Measurements from ENCODE around the gene PPP2R5E. TPM values are rescaled to one million over a fixed set of nuclear protein-coding genes. Genes with fewer than 3 reads are reported as not detected.
"Not testable (repeated sequence)": the region's sequence is repeated elsewhere in the genome, so short reads cannot be mapped to it uniquely, and the experiment has no call there.

PPP2R5E gene
- total RNA-seq (ENCODE audit: low replicate concordance), result 16.0 and 31.7 TPM in 2 replicates

DNA sequence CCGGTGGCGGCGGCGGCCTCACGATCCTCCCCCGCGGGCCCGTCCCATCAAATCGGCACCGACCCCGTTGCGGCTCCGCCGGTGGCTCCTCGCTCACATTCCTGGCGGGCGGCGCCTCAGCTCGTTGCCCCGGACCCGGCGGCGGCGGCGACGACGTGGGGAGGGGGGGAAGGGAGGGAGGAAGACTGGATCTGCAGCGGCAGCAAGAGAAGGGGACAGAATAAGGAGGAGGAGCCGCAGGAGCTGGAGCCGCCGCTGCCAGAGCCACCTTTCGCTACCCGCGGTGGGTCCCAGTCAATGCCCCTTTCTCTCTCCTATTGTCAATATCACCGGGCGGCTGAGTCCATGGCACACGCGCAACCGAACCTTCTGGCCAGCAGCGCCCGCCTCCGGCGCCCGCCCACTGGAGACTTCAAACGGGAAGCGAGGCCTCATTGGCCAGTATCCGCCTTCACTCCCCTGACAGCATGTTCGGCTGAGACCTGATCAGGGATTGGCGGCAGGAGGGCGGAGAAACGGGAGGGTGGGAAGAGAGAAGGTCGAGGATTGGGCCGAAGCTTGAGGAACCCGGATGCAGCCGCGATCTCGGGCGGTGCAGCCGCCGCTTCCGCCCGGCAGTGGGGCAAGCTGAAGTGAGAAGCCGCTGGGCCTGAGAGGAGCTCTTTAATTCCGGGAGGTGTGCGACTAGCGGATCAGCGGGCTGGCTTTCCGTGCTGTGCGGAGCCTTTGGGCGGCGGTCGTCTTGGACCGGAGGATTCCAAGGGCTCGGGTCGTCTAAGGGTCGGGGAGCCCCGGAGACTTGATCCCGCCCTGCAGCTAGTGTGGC, at the start of gene PPP2R5E:
PPP2R5E (minus strand) TSS at position 378 of the 826 bp plus-strand sequence. CDS start 3,692 bp downstream, outside the sequence.
- DNase-seq (ENCODE audit: low read depth), result peak; percentile 99
- TF ChIP-seq, protein P1, sequence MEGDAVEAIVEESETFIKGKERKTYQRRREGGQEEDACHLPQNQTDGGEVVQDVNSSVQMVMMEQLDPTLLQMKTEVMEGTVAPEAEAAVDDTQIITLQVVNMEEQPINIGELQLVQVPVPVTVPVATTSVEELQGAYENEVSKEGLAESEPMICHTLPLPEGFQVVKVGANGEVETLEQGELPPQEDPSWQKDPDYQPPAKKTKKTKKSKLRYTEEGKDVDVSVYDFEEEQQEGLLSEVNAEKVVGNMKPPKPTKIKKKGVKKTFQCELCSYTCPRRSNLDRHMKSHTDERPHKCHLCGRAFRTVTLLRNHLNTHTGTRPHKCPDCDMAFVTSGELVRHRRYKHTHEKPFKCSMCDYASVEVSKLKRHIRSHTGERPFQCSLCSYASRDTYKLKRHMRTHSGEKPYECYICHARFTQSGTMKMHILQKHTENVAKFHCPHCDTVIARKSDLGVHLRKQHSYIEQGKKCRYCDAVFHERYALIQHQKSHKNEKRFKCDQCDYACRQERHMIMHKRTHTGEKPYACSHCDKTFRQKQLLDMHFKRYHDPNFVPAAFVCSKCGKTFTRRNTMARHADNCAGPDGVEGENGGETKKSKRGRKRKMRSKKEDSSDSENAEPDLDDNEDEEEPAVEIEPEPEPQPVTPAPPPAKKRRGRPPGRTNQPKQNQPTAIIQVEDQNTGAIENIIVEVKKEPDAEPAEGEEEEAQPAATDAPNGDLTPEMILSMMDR (IDR thresholded peaks at IDR 0.05; ENCODE audit: insufficient read depth, low read length), result peak; percentile 3
- H3K4me3 ChIP-seq (ENCODE audit: low read depth, low read length), result peak within 1 kb of the TSS; percentile 95

DNA sequence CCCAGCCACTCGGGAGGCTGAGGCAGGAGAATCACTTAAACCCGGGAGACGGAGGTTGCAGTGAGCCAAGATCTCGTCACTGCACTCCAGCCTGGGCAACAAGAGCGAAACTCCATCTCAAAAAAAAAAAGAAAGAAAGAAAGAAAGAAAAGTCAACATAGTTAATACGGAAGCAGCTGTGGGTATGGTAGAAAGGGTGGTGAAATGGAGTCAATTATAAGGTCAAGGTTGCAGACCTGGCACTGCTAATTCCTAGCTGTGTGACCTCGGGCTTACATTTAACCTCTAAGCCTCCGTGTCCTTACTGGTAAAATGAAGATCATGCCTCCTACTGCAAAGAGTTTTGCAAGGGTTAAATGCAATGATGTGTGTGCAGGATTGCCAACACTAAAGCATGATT, 39.9 kb upstream of the PPP2R5E start:
- DNase-seq (ENCODE audit: low read depth); H3K4me3 ChIP-seq (ENCODE audit: low read depth, low read length): not testable (repeated sequence)

DNA sequence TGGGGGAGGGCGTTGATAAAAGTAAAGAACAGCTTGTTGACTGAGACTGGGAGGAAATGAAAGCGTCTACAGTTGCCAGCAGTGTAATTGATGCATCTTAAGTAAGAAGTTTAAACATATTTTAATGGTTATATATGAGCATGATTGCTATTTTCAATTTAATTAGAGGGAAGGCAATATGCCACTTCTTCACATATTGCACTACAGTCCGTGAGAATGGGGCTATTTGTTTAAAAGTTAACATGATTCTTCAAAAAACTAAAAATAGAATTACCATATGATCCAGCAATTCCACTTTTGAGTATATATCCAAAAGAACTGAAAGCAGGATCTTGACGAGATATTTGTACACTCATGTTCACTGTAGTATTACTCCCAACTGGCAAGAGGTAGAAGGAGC, 38.3 kb upstream of the PPP2R5E start:
- H3K4me3 ChIP-seq (ENCODE audit: low read depth, low read length), result no peak overlapping the region
- DNase-seq (ENCODE audit: low read depth), result no peak
- TF ChIP-seq, protein P1 (IDR thresholded peaks at IDR 0.05; ENCODE audit: insufficient read depth, low read length), result no peak

DNA sequence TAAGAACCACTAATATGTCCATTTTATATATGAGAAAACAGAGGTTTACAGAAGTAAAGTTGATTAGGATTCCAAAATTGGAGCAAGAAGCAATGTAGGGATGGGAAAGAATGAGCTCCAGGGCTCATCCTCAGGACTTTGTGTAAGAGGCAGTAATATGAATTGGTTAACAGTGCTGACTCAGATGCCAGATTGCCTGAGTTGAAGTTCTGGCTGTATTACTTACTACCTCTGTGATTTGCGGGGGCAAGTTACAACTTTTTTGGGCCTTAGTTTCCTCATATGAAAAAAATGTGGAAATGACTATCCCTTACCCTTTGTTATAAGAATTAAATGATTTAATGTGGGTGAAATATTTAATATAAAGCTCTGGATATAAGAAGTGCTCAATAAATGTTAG, 35.1 kb upstream of the PPP2R5E start:
- DNase-seq (ENCODE audit: low read depth), result no peak
- H3K4me3 ChIP-seq (ENCODE audit: low read depth, low read length), result no peak overlapping the region
- TF ChIP-seq, protein P1 (IDR thresholded peaks at IDR 0.05; ENCODE audit: insufficient read depth, low read length), result no peak

DNA sequence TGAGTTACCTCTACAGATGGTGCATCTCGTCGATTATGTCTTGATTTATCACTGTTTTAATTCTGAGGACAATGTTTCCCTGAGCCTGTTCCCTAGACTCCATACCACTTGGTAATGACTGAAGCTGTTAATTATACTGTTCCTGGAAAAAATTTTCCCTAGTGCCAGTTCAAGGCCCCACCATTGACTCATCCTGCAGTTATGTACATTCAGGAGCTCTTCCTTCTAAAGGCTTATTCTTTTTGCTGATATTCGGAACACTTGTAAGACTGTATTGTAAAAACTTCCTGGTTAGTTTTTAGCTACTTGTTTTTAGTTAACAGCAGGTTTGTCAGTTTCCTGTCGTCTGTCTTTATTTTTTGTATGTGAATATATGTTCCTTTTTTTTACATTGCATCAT, 30.4 kb upstream of the PPP2R5E start:
- DNase-seq (ENCODE audit: low read depth), result no peak
- TF ChIP-seq, protein P1 (IDR thresholded peaks at IDR 0.05; ENCODE audit: insufficient read depth, low read length), result no peak
- no peak overlapping the region for H3K4me3 ChIP-seq (ENCODE audit: low read depth, low read length)

DNA sequence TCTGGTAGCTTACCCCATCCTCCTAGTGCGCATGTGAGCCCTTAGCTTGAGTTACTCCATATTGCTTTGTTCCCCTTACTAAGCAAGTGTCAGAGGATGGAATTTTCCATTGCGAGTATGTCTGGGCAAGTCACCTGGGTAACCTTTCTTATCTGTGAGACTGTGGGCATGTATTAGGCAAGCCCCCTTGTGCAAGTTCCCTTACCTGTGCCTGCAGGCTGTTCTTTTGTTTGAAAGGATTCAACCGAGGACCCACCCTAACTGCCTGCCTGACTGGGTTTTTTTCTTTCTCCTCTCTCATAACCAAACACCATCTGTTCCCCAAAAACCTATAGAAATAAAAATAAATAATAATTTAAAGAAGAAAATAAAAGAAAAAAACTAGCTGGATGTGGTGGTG, 22.3 kb upstream of the PPP2R5E start:
- TF ChIP-seq, protein P1 (IDR thresholded peaks at IDR 0.05; ENCODE audit: insufficient read depth, low read length), result no peak
- H3K4me3 ChIP-seq (ENCODE audit: low read depth, low read length), result no peak overlapping the region
- no peak for DNase-seq (ENCODE audit: low read depth)

DNA sequence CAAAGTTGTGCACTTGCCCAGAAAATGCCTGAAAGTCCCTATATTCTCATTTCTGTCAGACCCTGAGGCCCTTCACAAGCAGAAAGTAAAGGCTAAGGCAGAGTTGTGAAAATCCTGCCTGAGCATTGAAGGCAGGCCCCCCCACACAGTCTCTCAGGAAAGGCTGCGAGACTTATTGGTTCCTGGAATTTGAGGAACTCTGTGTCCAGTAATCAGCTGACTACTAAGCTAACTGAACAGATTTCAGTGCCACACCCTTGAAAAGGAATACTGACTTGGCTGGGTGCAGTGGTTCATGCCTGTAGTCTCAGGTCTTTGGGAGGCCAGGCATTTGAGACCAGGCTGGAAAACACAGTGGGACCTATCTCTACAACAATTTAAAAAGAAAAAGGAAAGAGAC, 21.1 kb upstream of the PPP2R5E start:
- TF ChIP-seq, protein P1 (IDR thresholded peaks at IDR 0.05; ENCODE audit: insufficient read depth, low read length), result no peak
- H3K4me3 ChIP-seq (ENCODE audit: low read depth, low read length), result no peak overlapping the region
- DNase-seq (ENCODE audit: low read depth), result peak; percentile 63
